H1 (cell line): ENCODE results near the gene KRTAP10-7. TPM values are rescaled to one million over a fixed set of nuclear protein-coding genes. Genes with fewer than 3 reads are reported as not detected.

Experiments
- CTCF ChIA-PET: fragments of 300-600 bp; sonication (Branson Sonifier 250); formaldehyde crosslinking; loops from one replicate; lab custom pipeline; 2021; ENCODE audit not compliant: partially characterized antibody; lab: Charles Lee
- POLR2A ChIA-PET: fragments of 300-600 bp; sonication (Branson Sonifier 250); formaldehyde crosslinking; loops from one replicate; lab custom pipeline; 2021; ENCODE audit warnings: inconsistent platforms; ENCODE audit not compliant: partially characterized antibody; lab: Charles Lee
- DNase-seq, 2 experiments: peaks; one replicate each; pipeline versions ENCODE4 v3.0.0 to v3.0.0-alpha.2; 2010 to 2022; ENCODE audit warnings: low spot score in 2 of 2, low read depth in 1 of 2, mixed read lengths in 1 of 2
- FAIRE-seq: peaks from 2 replicates; lab custom pipeline; 2011; peaks lifted over from hg19 to GRCh38; lab: Jason Lieb, UNC
- H2AFZ ChIP-seq: 2 replicates; pipeline ENCODE4 v1.8.1; 2012; ENCODE audit warnings: low read length, inconsistent platforms
- H2AK5ac ChIP-seq: 2 replicates; pipeline ENCODE4 v1.6.1; 2013; ENCODE audit warnings: low read depth, low read length
- H2BK120ac ChIP-seq: replicated peaks from 2 replicates; pipeline ENCODE3; 2013; ENCODE audit warnings: low read depth, low read length, inconsistent platforms
- H2BK12ac ChIP-seq: 2 replicates; pipeline ENCODE4 v1.6.1; 2013; ENCODE audit warnings: low read depth, low read length
- H2BK15ac ChIP-seq: 2 replicates; pipeline ENCODE4 v1.6.1; 2013; ENCODE audit warnings: low read length
- H2BK20ac ChIP-seq: 2 replicates; pipeline ENCODE4 v1.6.1; 2013; ENCODE audit warnings: low read length
- H2BK5ac ChIP-seq: 2 replicates; pipeline ENCODE4 v1.6.1; 2013; ENCODE audit warnings: low read depth, low read length
- H3K14ac ChIP-seq: 2 replicates; pipeline ENCODE4 v1.6.1; 2013; ENCODE audit warnings: inconsistent platforms; ENCODE audit not compliant: insufficient read length
- H3K18ac ChIP-seq: 2 replicates; pipeline ENCODE4 v1.6.1; 2013; ENCODE audit warnings: low read length; ENCODE audit errors: extremely low read depth
- H3K23ac ChIP-seq: 2 replicates; pipeline ENCODE4 v1.6.1; 2013; ENCODE audit warnings: inconsistent platforms; ENCODE audit not compliant: insufficient read length
- H3K23me2 ChIP-seq: 2 replicates; pipeline ENCODE4 v1.6.1; 2013; ENCODE audit warnings: low read depth, low read length
- H3K27ac ChIP-seq: 2 replicates; pipeline ENCODE4 v1.6.1; 2011; ENCODE audit warnings: low read depth, low read length, inconsistent platforms
- H3K27me3 ChIP-seq, 4 experiments: replicated peaks in 1 of 4; 1 replicate in 1 of 4; 2 replicates in 3 of 4; pipeline versions ENCODE4 v1.6.1 to v1.8.1; 2011 to 2013; ENCODE audit warnings: low read length in 3 of 4, mild to moderate bottlenecking in 3 of 4, inconsistent platforms in 2 of 4, mixed read lengths in 2 of 4, moderate library complexity in 1 of 4; ENCODE audit not compliant: control insufficient read depth in 3 of 4, insufficient read depth in 3 of 4; ENCODE audit errors: extremely low read depth in 1 of 4
- H3K36me3 ChIP-seq, 4 experiments: 2 replicates each; pipeline versions ENCODE4 v1.6.1 to v1.8.1; 2011 to 2013; ENCODE audit warnings: mild to moderate bottlenecking in 4 of 4, low read length in 3 of 4, moderate library complexity in 2 of 4, control low read depth in 1 of 4, inconsistent platforms in 1 of 4; ENCODE audit not compliant: insufficient read depth in 4 of 4, control insufficient read depth in 2 of 4
- H3K4ac ChIP-seq: replicated peaks from 2 replicates; pipeline ENCODE3; 2013; ENCODE audit warnings: low read length, low read depth, mixed read lengths, inconsistent platforms; ENCODE audit not compliant: insufficient read length
- H3K4me1 ChIP-seq, 4 experiments: replicated peaks in 1 of 4; 1 replicate in 1 of 4; 2 replicates in 3 of 4; pipeline versions ENCODE4 v1.6.1 to v1.8.1; 2011 to 2013; ENCODE audit warnings: low read length in 3 of 4, inconsistent platforms in 2 of 4, mixed read lengths in 1 of 4; ENCODE audit not compliant: insufficient read depth in 4 of 4, control insufficient read depth in 3 of 4
- H3K4me2 ChIP-seq, 2 experiments: 2 replicates each; pipeline versions ENCODE4 v1.6.1 to v1.8.1; 2011 to 2013; ENCODE audit warnings: low read depth in 2 of 2, low read length in 2 of 2, control low read depth in 1 of 2, inconsistent platforms in 1 of 2, mild to moderate bottlenecking in 1 of 2; ENCODE audit not compliant: insufficient read depth in 1 of 2
- H3K4me3 ChIP-seq, 4 experiments: fragments of 200-600, 300-600 bp in 1 of 4; sonication (generic), shearing (Covaris generic), sonication (Bioruptor Twin) in 1 of 4; 2 replicates each; pipeline versions ENCODE4 v1.5.1 to v1.8.1; 2011 to 2016; ENCODE audit warnings: low read length in 4 of 4, low read depth in 3 of 4, control low read depth in 2 of 4, inconsistent platforms in 2 of 4, mild to moderate bottlenecking in 2 of 4, mixed read lengths in 1 of 4, moderate library complexity in 1 of 4; ENCODE audit not compliant: insufficient read depth in 2 of 4; ENCODE audit errors: extremely low read depth in 1 of 4
- H3K56ac ChIP-seq: replicated peaks from 2 replicates; pipeline ENCODE3; 2013; ENCODE audit warnings: low read depth, mild to moderate bottlenecking, mixed read lengths, low read length, inconsistent platforms; ENCODE audit not compliant: insufficient read length
- H3K79me1 ChIP-seq: 2 replicates; pipeline ENCODE4 v1.6.1; 2013; ENCODE audit warnings: low read depth, low read length, control low read depth
- H3K79me2 ChIP-seq, 2 experiments: 2 replicates each; pipeline versions ENCODE4 v1.6.1 to v1.8.1; 2012 to 2013; ENCODE audit warnings: low read length in 2 of 2, mild to moderate bottlenecking in 2 of 2, inconsistent platforms in 1 of 2; ENCODE audit not compliant: insufficient read depth in 2 of 2, control insufficient read depth in 1 of 2
- H3K9ac ChIP-seq, 4 experiments: replicated peaks in 1 of 4; 1 replicate in 1 of 4; 2 replicates in 3 of 4; pipeline versions ENCODE4 v1.6.1 to v1.8.1; 2011 to 2013; ENCODE audit warnings: low read depth in 3 of 4, low read length in 3 of 4, control low read depth in 2 of 4, mild to moderate bottlenecking in 2 of 4, moderate library complexity in 2 of 4, inconsistent platforms in 1 of 4; ENCODE audit errors: extremely low read depth in 1 of 4
- H3K9me3 ChIP-seq, 2 experiments: 2 replicates each; pipeline versions ENCODE4 v1.6.1 to v1.8.1; 2012 to 2013; ENCODE audit warnings: mild to moderate bottlenecking in 2 of 2, moderate library complexity in 2 of 2, control low read depth in 1 of 2, inconsistent platforms in 1 of 2, low read depth in 1 of 2, low read length in 1 of 2, mixed read lengths in 1 of 2; ENCODE audit not compliant: insufficient read depth in 2 of 2
- H4K20me1 ChIP-seq, 2 experiments: replicated peaks in 1 of 2; 2 replicates each; pipeline versions ENCODE3 to v1.8.1; 2011 to 2013; ENCODE audit warnings: inconsistent platforms in 2 of 2, low read length in 2 of 2, mild to moderate bottlenecking in 1 of 2; ENCODE audit not compliant: insufficient read depth in 2 of 2, control insufficient read depth in 1 of 2
- H4K5ac ChIP-seq: 2 replicates; pipeline ENCODE4 v1.6.1; 2013; ENCODE audit warnings: low read length, low read depth, mixed read lengths, inconsistent platforms; ENCODE audit not compliant: insufficient read length
- H4K8ac ChIP-seq: 2 replicates; pipeline ENCODE4 v1.8.0; 2013; ENCODE audit warnings: mild to moderate bottlenecking, moderate library complexity, low read length, inconsistent platforms; ENCODE audit not compliant: insufficient read depth; ENCODE audit errors: extremely low read depth
- H4K91ac ChIP-seq: replicated peaks from 2 replicates; pipeline ENCODE3; 2013; ENCODE audit warnings: low read length, mixed read lengths, inconsistent platforms; ENCODE audit not compliant: insufficient read length
- BRCA1 ChIP-seq: IDR thresholded peaks from 2 replicates; pipeline ENCODE4 v1.6.1; 2012; ENCODE audit warnings: low read depth, low read length, improper control_type of control experiment
- CHD2 ChIP-seq: IDR thresholded peaks from 2 replicates; pipeline ENCODE4 v1.6.1; 2012; ENCODE audit warnings: low read length, improper control_type of control experiment
- GABPA ChIP-seq: IDR thresholded peaks from 2 replicates; pipeline ENCODE4 v1.6.1; 2011; ENCODE audit warnings: mild to moderate bottlenecking, low read length, moderate library complexity, borderline replicate concordance; ENCODE audit not compliant: insufficient read depth
- JUND ChIP-seq: IDR thresholded peaks from 2 replicates; pipeline ENCODE4 v1.6.1; 2011; ENCODE audit warnings: mild to moderate bottlenecking, improper control_type of control experiment, low read length
- NRF1 ChIP-seq: IDR thresholded peaks from 2 replicates; pipeline ENCODE4 v1.6.1; 2011; ENCODE audit warnings: mild to moderate bottlenecking, low read depth, low read length, improper control_type of control experiment
- SP1 ChIP-seq: IDR thresholded peaks from 2 replicates; pipeline ENCODE4 v1.6.1; 2011; ENCODE audit warnings: low read depth, low read length
- ZNF274 ChIP-seq: IDR thresholded peaks from 2 replicates; pipeline ENCODE4 v1.7.0; 2012; ENCODE audit warnings: low read length, borderline replicate concordance; ENCODE audit errors: extremely low read depth
- WGBS, 2 experiments: shearing (Covaris generic) in 1 of 2; methylation state at CpG; one replicate each; pipeline versions ENCODE4 v1.1.6 to v1.1.7; 2013 to 2015; ENCODE audit warnings: low lambda C conversion rate in 2 of 2, mixed read lengths in 2 of 2, inconsistent platforms in 1 of 2, low coverage in 1 of 2, missing lambda C conversion rate in 1 of 2; ENCODE audit not compliant: insufficient replicate concordance in 2 of 2, insufficient coverage in 1 of 2, insufficient read length in 1 of 2; ENCODE audit errors: extremely low coverage in 1 of 2, missing lambda C conversion rate in 1 of 2; 5-methylcytosine and 5-hydroxymethylcytosine counted together
- polyA plus RNA-seq, 7 experiments: library from polyadenylated mRNA; depleted of rRNA in 3 of 7; stranded (reverse) in 5 of 7; unstranded in 2 of 7; fragments of >200 nt in 5 of 7; fragments of 200-250 nt in 2 of 7; gene quantifications; 1 replicate in 5 of 7; 2 replicates in 1 of 7; 4 replicates in 1 of 7; pipeline versions ENCODE4 v1.2.1 to v1.2.3, GENCODE V29; 2011 to 2013; ENCODE audit warnings: missing spikeins in 2 of 7, mixed read lengths in 2 of 7
- total RNA-seq: library from RNA; stranded (reverse); fragmentation: NEBNext Ultra II Directional; extraction: Animal tissue kit (Norgen Biotek cat#: 25700); gene quantifications from 2 replicates; pipeline ENCODE4 v1.2.1, GENCODE V29; 2021
- TF ChIP-seq, protein P1 (sequence below): IDR thresholded peaks from 2 replicates; pipeline ENCODE4 v1.6.1; 2011; ENCODE audit warnings: low read depth, mild to moderate bottlenecking, low read length; ENCODE audit not compliant: insufficient read depth

Gene KRTAP10-7
- total and polyA plus RNA-seq, 2 of the 8 experiments (the other 6 are each of a cell fraction or from before 2014, with no cell fraction given): not detected

DNA sequence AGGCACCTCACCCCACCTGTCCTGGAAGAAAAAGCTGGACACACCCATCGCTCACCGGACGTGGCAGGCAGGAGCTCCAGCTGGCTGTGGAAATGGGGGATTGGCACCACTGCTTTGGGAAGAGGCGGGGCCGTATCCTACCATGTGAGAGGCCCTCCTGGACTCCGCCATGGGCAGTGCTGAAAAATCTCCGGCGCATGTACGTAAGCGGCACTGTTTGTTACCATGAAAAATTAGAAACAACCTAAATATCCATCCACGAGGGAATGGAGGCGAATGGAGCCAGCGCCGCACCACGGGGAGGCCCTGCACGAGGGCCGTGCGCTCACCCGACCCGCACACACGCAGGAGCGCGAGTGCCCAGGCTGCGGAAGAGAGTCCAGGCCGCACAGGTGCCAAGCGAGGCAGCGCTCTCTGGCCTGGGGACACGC, 14.6 kb downstream of the KRTAP10-7 start:
- 93% methylated on average over 28 of the region's 28 CpGs; no CpG with 5 or more reads in 1 of the 2 experiments for WGBS, 2 experiments

More for the DNA sequence above, 14.6 kb downstream of the KRTAP10-7 start:
- POLR2A ChIA-PET: interaction anchor here (0.6 kb wide), 1 partner anchor 1013 kb away, joined by 3 read pairs; no protein-coding TSS in a partner anchor
- Histone ChIP-seq H3K18ac (no peak overlapping the region), H3K9ac (no peak overlapping the region), H3K79me1 (no peaks in the 10 kb centered on the region; the same call in 1 of the 2 replicates), H4K8ac (no peak overlapping the region; the same call in 1 of the 2 replicates), H4K91ac (peak overlapping the region; percentile 55), H3K4me1 (peaks cover 0 to 6% (median 2%) of the 10 kb centered on the region in 4 experiments; a peak in 4 of 7 replicates), H3K27ac (no peak overlapping the region), H3K79me2 (no peaks in the 10 kb centered on the region), H2AFZ (no peak overlapping the region), H4K20me1 (peaks cover 0 to 1% of the 10 kb centered on the region in 2 experiments), H2BK5ac (no peak overlapping the region), H3K36me3 (no peaks in the 10 kb centered on the region), H2BK120ac (no peak overlapping the region), H3K4me3 (no peak overlapping the region), H2BK20ac (no peak overlapping the region), H3K4ac (no peak overlapping the region), H3K23ac (no peak overlapping the region), H3K4me2 (no peak overlapping the region), H2AK5ac (no peak overlapping the region; the same call in 1 of the 2 replicates), H3K14ac (no peak overlapping the region), H3K56ac (no peak overlapping the region), H2BK12ac (no peak overlapping the region), H3K9me3 (peaks cover 18 to 21% of the 10 kb centered on the region in 2 experiments), H2BK15ac (no peak overlapping the region), H4K5ac (no peak overlapping the region), H3K27me3 (no peaks in the 10 kb centered on the region), H3K23me2 (no peaks in the 10 kb centered on the region)
- TF ChIP-seq CHD2 (no peak), GABPA (no peak), NRF1 (no peak), SP1 (no peak), BRCA1 (no peak), ZNF274 (no peak), JUND (no peak)
- TF ChIP-seq, protein P1, sequence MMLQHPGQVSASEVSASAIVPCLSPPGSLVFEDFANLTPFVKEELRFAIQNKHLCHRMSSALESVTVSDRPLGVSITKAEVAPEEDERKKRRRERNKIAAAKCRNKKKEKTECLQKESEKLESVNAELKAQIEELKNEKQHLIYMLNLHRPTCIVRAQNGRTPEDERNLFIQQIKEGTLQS: no peak
- DNase-seq (peak in 1 of 2 experiments; percentile 41), FAIRE-seq (no peak)
- CTCF ChIA-PET: interaction anchor here (0.9 to 1.1 kb wide), 2 partner anchors 34 kb away, joined by 3 to 4 read pairs; partner anchors contain the start of gene KRTAP10-5
